Suprapubic skin (tissue), 4 donors: Measurements from ENCODE around the gene ERC2.

Experiments
- EP300 ChIP-seq: sonication (generic); formaldehyde crosslinking; IDR thresholded peaks from one replicate; pipeline ENCODE4 v1.6.1; 2017; ENCODE audit warnings: antibody characterized with exemption
- POLR2AphosphoS5 ChIP-seq, 3 donors: sonication (generic); formaldehyde crosslinking; IDR thresholded peaks; one replicate each; pipeline ENCODE4 v1.6.1; 2017; ENCODE audit warnings: antibody characterized with exemption in 3 of 3
- TF ChIP-seq, protein P1 (sequence below), 2 donors: fragments of 200-600 bp in 1 of 2; fragments of 450-650 bp in 1 of 2; sonication (generic) in 1 of 2; IDR thresholded peaks; one replicate each; pipeline ENCODE4 v1.5.1; 2016 to 2019; ENCODE audit warnings: antibody characterized with exemption in 2 of 2, mild to moderate bottlenecking in 1 of 2, moderate library complexity in 1 of 2

- TF ChIP-seq, protein P1, sequence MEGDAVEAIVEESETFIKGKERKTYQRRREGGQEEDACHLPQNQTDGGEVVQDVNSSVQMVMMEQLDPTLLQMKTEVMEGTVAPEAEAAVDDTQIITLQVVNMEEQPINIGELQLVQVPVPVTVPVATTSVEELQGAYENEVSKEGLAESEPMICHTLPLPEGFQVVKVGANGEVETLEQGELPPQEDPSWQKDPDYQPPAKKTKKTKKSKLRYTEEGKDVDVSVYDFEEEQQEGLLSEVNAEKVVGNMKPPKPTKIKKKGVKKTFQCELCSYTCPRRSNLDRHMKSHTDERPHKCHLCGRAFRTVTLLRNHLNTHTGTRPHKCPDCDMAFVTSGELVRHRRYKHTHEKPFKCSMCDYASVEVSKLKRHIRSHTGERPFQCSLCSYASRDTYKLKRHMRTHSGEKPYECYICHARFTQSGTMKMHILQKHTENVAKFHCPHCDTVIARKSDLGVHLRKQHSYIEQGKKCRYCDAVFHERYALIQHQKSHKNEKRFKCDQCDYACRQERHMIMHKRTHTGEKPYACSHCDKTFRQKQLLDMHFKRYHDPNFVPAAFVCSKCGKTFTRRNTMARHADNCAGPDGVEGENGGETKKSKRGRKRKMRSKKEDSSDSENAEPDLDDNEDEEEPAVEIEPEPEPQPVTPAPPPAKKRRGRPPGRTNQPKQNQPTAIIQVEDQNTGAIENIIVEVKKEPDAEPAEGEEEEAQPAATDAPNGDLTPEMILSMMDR (IDR thresholded peaks at IDR 0.05), result no peak
- TF ChIP-seq EP300 (no peak), POLR2AphosphoS5 (IDR thresholded peaks at IDR 0.05) (no peak)
Observed at GRCh38 chr3:56180433-56180832, 287.8 kb downstream of the ERC2 start.
